HepG2 (cell line): ENCODE results near the gene CEBPG. TPM values are rescaled to one million over a fixed set of nuclear protein-coding genes. Genes with fewer than 3 reads are reported as not detected.
A peak's percentile ranks its signal among the peaks of the same experiment; 100 is the strongest.

Source experiments
- ATAD3A ChIP-seq: sonication (generic); formaldehyde crosslinking; IDR thresholded peaks from 2 replicates; pipeline ENCODE4 v1.4.0; 2020; ENCODE audit warnings: missing genetic modification reagents
- ERF ChIP-seq: IDR thresholded peaks from 2 replicates; pipeline ENCODE4 v1.6.1; 2018; ENCODE audit warnings: missing biosample characterization, missing genetic modification reagents
- ETS1 ChIP-seq: sonication (generic); formaldehyde crosslinking; IDR thresholded peaks from 2 replicates; pipeline ENCODE4 v1.4.0; 2020; ENCODE audit warnings: missing genetic modification reagents
- GLI4 ChIP-seq: sonication (generic); formaldehyde crosslinking; IDR thresholded peaks from 2 replicates; pipeline ENCODE4 v1.5.1; 2020; ENCODE audit warnings: missing genetic modification reagents, mild to moderate bottlenecking, moderate library complexity, borderline replicate concordance
- GTF2F1 ChIP-seq: fragments of 150-350 bp; IDR thresholded peaks from 2 replicates; pipeline ENCODE4 v1.6.1; 2014; ENCODE audit warnings: low read length
- HNRNPH1 ChIP-seq: fragments of 200-400 bp; formaldehyde crosslinking; optimal IDR thresholded peaks from 2 replicates; pipeline ENCODE3; 2017; ENCODE audit warnings: mild to moderate bottlenecking, low read depth, low read length
- JARID2 ChIP-seq: sonication (generic); formaldehyde crosslinking; IDR thresholded peaks from 2 replicates; pipeline ENCODE4 v1.8.1; 2023; ENCODE audit warnings: missing genetic modification reagents, inconsistent platforms; ENCODE audit not compliant: insufficient replicate concordance
- MXD1 ChIP-seq: sonication (generic); formaldehyde crosslinking; IDR thresholded peaks from 2 replicates; pipeline ENCODE4 v1.4.0; 2020; ENCODE audit warnings: mild to moderate bottlenecking, missing genetic modification reagents
- NFE2 ChIP-seq: sonication (generic); formaldehyde crosslinking; IDR thresholded peaks from 2 replicates; pipeline ENCODE4 v1.4.0; 2020; ENCODE audit warnings: missing genetic modification reagents
- NR1H2 ChIP-seq: sonication (generic); formaldehyde crosslinking; IDR thresholded peaks from 2 replicates; pipeline ENCODE4 v1.8.1; 2022; ENCODE audit warnings: low read depth, missing genetic modification reagents, borderline replicate concordance
- PITX1 ChIP-seq: sonication (generic); formaldehyde crosslinking; IDR thresholded peaks from 2 replicates; pipeline ENCODE4 v1.5.1; 2020; ENCODE audit warnings: mild to moderate bottlenecking, missing genetic modification reagents
- SALL1 ChIP-seq: sonication (generic); formaldehyde crosslinking; IDR thresholded peaks from 2 replicates; pipeline ENCODE4 v1.8.0; 2022; ENCODE audit warnings: mild to moderate bottlenecking, missing genetic modification reagents
- TOPORS ChIP-seq: sonication (generic); formaldehyde crosslinking; IDR thresholded peaks from 2 replicates; pipeline ENCODE4 v1.8.0; 2023; ENCODE audit warnings: mild to moderate bottlenecking, missing genetic modification reagents
- ZEB1 ChIP-seq: IDR thresholded peaks from 2 replicates; pipeline ENCODE4 v1.6.1; 2012; ENCODE audit warnings: mild to moderate bottlenecking, low read depth, inconsistent platforms; ENCODE audit not compliant: insufficient replicate concordance
- ZFP82 ChIP-seq: sonication (generic); formaldehyde crosslinking; IDR thresholded peaks from 2 replicates; pipeline ENCODE4 v1.5.1; 2020; ENCODE audit warnings: mild to moderate bottlenecking, missing genetic modification reagents, borderline replicate concordance
- ZNF333 ChIP-seq: sonication (generic); formaldehyde crosslinking; IDR thresholded peaks from 2 replicates; pipeline ENCODE4 v1.4.0; 2020; ENCODE audit warnings: mild to moderate bottlenecking, missing genetic modification reagents, borderline replicate concordance
- ZNF367 ChIP-seq: sonication (generic); formaldehyde crosslinking; IDR thresholded peaks from 2 replicates; pipeline ENCODE4 v1.4.0; 2020; ENCODE audit warnings: missing genetic modification reagents, borderline replicate concordance
- ZNF639 ChIP-seq: conservative IDR thresholded peaks from 2 replicates; pipeline ENCODE4 v1.6.1; 2018; ENCODE audit warnings: missing genetic modification reagents
- ZNF792 ChIP-seq: IDR thresholded peaks from 2 replicates; pipeline ENCODE4 v1.6.1; 2016
- polyA plus RNA-seq, 8 experiments: library from polyadenylated mRNA; depleted of rRNA in 3 of 8; stranded (reverse) in 7 of 8; unstranded in 1 of 8; fragments of >200 nt; fragmentation: Illumina TruSeq in 4 of 8; extraction: Trizol in 4 of 8; gene quantifications; 2 replicates each; pipeline versions ENCODE4 v1.2.1 to v1.2.3, GENCODE V29; 2011 to 2016; ENCODE audit warnings: low read depth in 4 of 8, missing spikeins in 1 of 8, mixed read lengths in 1 of 8; ENCODE audit not compliant: insufficient read depth in 1 of 8
- total RNA-seq, 5 experiments: library from RNA; depleted of rRNA; stranded (reverse); fragments of >200 nt; fragmentation: Illumina TruSeq; extraction: Trizol; gene quantifications; 2 replicates each; pipeline ENCODE4 v1.2.3, GENCODE V29; 2016; ENCODE audit warnings: low read depth in 1 of 5
- TF ChIP-seq, protein P1 (sequence below): sonication (generic); formaldehyde crosslinking; IDR thresholded peaks from 2 replicates; pipeline ENCODE4 v1.8.1; 2023; ENCODE audit warnings: mild to moderate bottlenecking, inconsistent platforms, moderate library complexity, missing genetic modification reagents, borderline replicate concordance
- TF ChIP-seq, protein P2 (sequence below): sonication (generic); formaldehyde crosslinking; IDR thresholded peaks from 2 replicates; pipeline ENCODE4 v1.4.0; 2020; ENCODE audit warnings: missing genetic modification reagents
- TF ChIP-seq, protein P3 (sequence below): sonication (generic); formaldehyde crosslinking; IDR thresholded peaks from 2 replicates; pipeline ENCODE4 v1.5.0; 2020; ENCODE audit warnings: mild to moderate bottlenecking, missing genetic modification reagents

The CEBPG gene
- total and polyA plus RNA-seq, 2 of the 13 experiments (the other 11 are each of a cell fraction or from before 2014, with no cell fraction given), result 25.7 to 34.3 TPM

GRCh38 chr19:33373453-33374235 lies at the start of gene CEBPG (continued):
- TF ChIP-seq ZNF367 (CRISPR knock-in tag), result no peak
- TF ChIP-seq, protein P1, sequence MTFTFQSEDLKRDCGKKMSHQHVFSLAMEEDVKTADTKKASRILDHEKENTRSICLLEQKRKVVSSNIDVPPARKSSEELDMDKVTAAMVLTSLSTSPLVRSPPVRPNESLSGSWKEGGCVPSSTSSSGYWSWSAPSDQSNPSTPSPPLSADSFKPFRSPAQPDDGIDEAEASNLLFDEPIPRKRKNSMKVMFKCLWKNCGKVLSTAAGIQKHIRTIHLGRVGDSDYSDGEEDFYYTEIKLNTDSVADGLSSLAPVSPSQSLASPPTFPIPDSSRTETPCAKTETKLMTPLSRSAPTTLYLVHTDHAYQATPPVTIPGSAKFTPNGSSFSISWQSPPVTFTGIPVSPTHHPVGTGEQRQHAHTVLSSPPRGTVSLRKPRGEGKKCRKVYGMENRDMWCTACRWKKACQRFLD (CRISPR knock-in tag), result no peak
- peak; percentile 49; the same call in 1 of the 2 replicates for TF ChIP-seq ZNF639 (CRISPR knock-in tag)
- no peak for TF ChIP-seq ZEB1
- TF ChIP-seq MXD1, result peak; percentile 37; the same call in 1 of the 2 replicates
- TF ChIP-seq, protein P2, sequence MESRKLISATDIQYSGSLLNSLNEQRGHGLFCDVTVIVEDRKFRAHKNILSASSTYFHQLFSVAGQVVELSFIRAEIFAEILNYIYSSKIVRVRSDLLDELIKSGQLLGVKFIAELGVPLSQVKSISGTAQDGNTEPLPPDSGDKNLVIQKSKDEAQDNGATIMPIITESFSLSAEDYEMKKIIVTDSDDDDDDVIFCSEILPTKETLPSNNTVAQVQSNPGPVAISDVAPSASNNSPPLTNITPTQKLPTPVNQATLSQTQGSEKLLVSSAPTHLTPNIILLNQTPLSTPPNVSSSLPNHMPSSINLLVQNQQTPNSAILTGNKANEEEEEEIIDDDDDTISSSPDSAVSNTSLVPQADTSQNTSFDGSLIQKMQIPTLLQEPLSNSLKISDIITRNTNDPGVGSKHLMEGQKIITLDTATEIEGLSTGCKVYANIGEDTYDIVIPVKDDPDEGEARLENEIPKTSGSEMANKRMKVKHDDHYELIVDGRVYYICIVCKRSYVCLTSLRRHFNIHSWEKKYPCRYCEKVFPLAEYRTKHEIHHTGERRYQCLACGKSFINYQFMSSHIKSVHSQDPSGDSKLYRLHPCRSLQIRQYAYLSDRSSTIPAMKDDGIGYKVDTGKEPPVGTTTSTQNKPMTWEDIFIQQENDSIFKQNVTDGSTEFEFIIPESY (CRISPR knock-in tag), result no peak
- peak; percentile 40 for TF ChIP-seq SALL1 (CRISPR knock-in tag)
- TF ChIP-seq, protein P3, sequence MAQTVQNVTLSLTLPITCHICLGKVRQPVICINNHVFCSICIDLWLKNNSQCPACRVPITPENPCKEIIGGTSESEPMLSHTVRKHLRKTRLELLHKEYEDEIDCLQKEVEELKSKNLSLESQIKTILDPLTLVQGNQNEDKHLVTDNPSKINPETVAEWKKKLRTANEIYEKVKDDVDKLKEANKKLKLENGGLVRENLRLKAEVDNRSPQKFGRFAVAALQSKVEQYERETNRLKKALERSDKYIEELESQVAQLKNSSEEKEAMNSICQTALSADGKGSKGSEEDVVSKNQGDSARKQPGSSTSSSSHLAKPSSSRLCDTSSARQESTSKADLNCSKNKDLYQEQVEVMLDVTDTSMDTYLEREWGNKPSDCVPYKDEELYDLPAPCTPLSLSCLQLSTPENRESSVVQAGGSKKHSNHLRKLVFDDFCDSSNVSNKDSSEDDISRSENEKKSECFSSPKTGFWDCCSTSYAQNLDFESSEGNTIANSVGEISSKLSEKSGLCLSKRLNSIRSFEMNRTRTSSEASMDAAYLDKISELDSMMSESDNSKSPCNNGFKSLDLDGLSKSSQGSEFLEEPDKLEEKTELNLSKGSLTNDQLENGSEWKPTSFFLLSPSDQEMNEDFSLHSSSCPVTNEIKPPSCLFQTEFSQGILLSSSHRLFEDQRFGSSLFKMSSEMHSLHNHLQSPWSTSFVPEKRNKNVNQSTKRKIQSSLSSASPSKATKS (CRISPR knock-in tag), result no peak
- TF ChIP-seq ZNF792 (CRISPR knock-in tag), result no peak
- no peak for TF ChIP-seq PITX1 (CRISPR knock-in tag)
- no peak for TF ChIP-seq NFE2
- no peak for TF ChIP-seq ETS1 (CRISPR knock-in tag)
- TF ChIP-seq ZFP82 (CRISPR knock-in tag), result no peak
- no peak for TF ChIP-seq TOPORS (CRISPR knock-in tag)
- TF ChIP-seq ATAD3A (CRISPR knock-in tag), result no peak
- no peak for TF ChIP-seq ZNF333
- peak; percentile 40; the same call in 1 of the 2 replicates for TF ChIP-seq GLI4
- no peak; the same call in 1 of the 2 replicates for TF ChIP-seq GTF2F1
- TF ChIP-seq JARID2 (CRISPR knock-in tag), result no peak
- no peak for TF ChIP-seq NR1H2 (CRISPR knock-in tag)
- peak; percentile 61; the same call in 1 of the 2 replicates for TF ChIP-seq ERF (CRISPR knock-in tag)
- no peak for TF ChIP-seq HNRNPH1
